ENCODE measurements around the gene HOXC4. TPM values are rescaled to one million over a fixed set of nuclear protein-coding genes. Genes with fewer than 3 reads are reported as not detected.
"Not testable (repeated sequence)": the region's sequence is repeated elsewhere in the genome, so short reads cannot be mapped to it uniquely, and the experiment has no call there.

HOXC4 gene
- total and polyA plus RNA-seq, 5 donors from 2014 or later: 0.09 to 0.32 TPM; not detected in 3

DNA sequence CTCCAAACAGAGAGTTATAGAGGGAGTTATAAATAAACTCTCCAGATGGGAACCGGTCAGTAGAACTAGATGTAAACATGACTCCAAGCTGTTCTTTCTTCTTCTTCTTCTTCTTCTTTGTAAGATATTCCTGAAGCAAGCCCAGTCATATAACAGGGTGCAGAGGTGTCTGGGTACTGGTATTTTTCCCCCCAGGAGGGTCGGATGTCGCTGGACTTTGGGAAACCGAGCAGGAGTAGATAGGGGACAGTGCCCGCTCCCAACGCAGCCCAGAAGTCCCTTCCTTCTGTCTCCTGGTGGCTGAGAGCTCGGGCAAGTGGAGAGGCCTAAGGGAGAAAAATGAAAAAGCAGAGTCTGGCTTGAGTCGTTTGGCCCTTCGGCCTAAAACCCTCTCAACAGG lies 25.5 kb downstream of the HOXC4 start:
- not testable (repeated sequence) for DNase-seq; H3K27ac Mint-ChIP-seq; H3K4me3 ChIP-seq (ENCODE audit: low read depth, low read length); H3K4me1 ChIP-seq (ENCODE audit: control insufficient read depth, insufficient read depth, low read length, poor library complexity, severe bottlenecking); H3K36me3 ChIP-seq (ENCODE audit: control insufficient read depth, insufficient read depth, low read length); H3K36me3 Mint-ChIP-seq; H3K9me3 ChIP-seq (ENCODE audit: control insufficient read depth in 2 of 2, low read length in 2 of 2); H3K27me3 ChIP-seq (ENCODE audit: control insufficient read depth, insufficient read depth, low read length); ATAC-seq (ENCODE audit: low read depth in 2 of 2); H3K27ac ChIP-seq (ENCODE audit: insufficient read depth, low read length, poor library complexity, severe bottlenecking); H3K9me3 Mint-ChIP-seq
- H3K4me1 Mint-ChIP-seq: peaks cover 5 to 32% (median 15%) of the 10 kb centered on the region in 4 donors
- peak overlapping the region in 1 of 4 donors; percentile 2 for H3K4me3 Mint-ChIP-seq
- peaks cover 50% of the 10 kb centered on the region for H3K27me3 Mint-ChIP-seq

DNA sequence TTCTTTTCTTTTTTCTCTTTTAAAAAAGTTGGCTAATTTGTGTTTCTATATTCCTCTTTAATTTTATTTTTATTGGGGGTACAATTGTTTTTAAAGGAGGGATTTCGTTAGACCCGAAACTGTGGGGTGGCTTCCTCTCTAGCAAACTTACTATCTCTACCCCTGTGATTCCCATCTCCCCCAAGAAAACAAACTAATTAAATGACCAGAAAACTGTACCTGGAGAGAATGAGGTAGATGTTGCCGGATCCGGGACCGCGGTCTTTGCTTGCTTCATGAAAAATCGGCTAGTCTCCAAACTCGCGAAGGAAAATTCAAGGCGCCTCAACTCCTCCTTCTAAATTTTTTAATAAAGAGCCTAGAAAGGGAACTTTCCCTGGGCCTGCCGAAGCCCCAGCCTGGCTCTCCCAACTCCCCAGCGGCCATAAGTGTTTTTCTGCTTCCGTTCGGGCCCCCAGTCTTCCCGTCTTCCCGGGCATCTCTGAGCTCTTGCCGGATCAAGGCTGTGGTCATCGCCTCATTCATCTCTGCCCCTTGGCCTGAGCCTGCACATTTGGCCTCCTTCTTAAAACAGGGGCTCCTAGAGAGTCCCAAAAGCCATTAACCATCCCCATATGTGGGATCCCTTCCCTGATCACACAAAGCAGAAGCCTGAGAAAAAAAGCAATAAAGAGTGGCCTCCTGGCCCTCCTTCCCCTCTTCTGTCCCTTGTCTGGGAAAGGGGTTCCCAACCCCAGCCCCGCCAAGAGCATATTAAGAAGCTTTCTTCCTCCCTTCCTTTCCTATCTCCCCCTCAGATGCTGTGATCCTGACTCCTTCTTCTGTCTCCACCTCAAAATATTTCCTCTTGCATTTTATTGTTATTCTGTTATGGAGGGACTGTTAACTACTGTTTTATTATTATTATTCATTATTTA lies 26.6 kb downstream of the HOXC4 start:
- not testable (repeated sequence) for H3K27me3 ChIP-seq (ENCODE audit: control insufficient read depth, insufficient read depth, low read length); ATAC-seq (ENCODE audit: low read depth in 2 of 2); H3K27ac ChIP-seq (ENCODE audit: insufficient read depth, low read length, poor library complexity, severe bottlenecking); H3K36me3 ChIP-seq (ENCODE audit: control insufficient read depth, insufficient read depth, low read length); H3K9me3 Mint-ChIP-seq; H3K4me1 ChIP-seq (ENCODE audit: control insufficient read depth, insufficient read depth, low read length, poor library complexity, severe bottlenecking); H3K9me3 ChIP-seq (ENCODE audit: control insufficient read depth in 2 of 2, low read length in 2 of 2); H3K36me3 Mint-ChIP-seq; DNase-seq; H3K4me3 ChIP-seq (ENCODE audit: low read depth, low read length)
- Mint-ChIP-seq H3K27ac (peak overlapping the region; percentile 92 to 97 (median 93)), H3K4me1 (peaks cover 5 to 32% (median 15%) of the 10 kb centered on the region in 4 donors), H3K4me3 (peak overlapping the region in 3 of 4 donors; percentile 0 to 83 (median 38)), H3K27me3 (peaks cover 54% of the 10 kb centered on the region)

DNA sequence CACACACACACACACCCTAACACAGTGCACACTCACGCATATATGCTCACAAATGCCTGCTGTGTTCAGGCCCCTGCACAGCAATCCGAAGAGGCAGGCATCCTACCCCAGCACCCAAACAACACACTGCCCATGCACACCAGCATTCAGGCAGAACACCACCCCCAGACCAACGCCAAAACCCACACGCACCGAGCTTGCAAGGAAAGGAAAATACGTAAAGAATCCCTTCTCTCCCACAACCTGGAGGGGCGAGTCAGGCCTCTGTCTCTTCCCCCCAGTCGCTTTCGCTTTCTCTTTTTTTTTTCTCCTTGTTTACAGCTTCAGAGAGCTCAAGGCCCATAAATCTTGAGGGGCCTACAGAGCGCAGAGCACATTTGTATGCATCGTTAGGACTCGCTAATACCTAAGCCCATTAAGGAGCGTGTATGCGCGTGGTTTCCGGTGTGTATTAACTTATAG lies 27.4 kb downstream of the HOXC4 start:
- H3K4me1 ChIP-seq (ENCODE audit: control insufficient read depth, insufficient read depth, low read length, poor library complexity, severe bottlenecking); H3K27ac ChIP-seq (ENCODE audit: insufficient read depth, low read length, poor library complexity, severe bottlenecking); H3K36me3 Mint-ChIP-seq; H3K27me3 ChIP-seq (ENCODE audit: control insufficient read depth, insufficient read depth, low read length); H3K36me3 ChIP-seq (ENCODE audit: control insufficient read depth, insufficient read depth, low read length); ATAC-seq (ENCODE audit: low read depth in 2 of 2); H3K4me3 ChIP-seq (ENCODE audit: low read depth, low read length); H3K9me3 ChIP-seq (ENCODE audit: control insufficient read depth in 2 of 2, low read length in 2 of 2); H3K9me3 Mint-ChIP-seq: not testable (repeated sequence)
- Mint-ChIP-seq H3K27ac (peak overlapping the region; percentile 92 to 97 (median 93)), H3K27me3 (peaks cover 56% of the 10 kb centered on the region), H3K4me1 (peaks cover 5 to 32% (median 15%) of the 10 kb centered on the region in 4 donors), H3K4me3 (peak overlapping the region; percentile 82 to 90 (median 83))
- DNase-seq: peak in 2 of 3 donors; percentile 27 to 40

DNA sequence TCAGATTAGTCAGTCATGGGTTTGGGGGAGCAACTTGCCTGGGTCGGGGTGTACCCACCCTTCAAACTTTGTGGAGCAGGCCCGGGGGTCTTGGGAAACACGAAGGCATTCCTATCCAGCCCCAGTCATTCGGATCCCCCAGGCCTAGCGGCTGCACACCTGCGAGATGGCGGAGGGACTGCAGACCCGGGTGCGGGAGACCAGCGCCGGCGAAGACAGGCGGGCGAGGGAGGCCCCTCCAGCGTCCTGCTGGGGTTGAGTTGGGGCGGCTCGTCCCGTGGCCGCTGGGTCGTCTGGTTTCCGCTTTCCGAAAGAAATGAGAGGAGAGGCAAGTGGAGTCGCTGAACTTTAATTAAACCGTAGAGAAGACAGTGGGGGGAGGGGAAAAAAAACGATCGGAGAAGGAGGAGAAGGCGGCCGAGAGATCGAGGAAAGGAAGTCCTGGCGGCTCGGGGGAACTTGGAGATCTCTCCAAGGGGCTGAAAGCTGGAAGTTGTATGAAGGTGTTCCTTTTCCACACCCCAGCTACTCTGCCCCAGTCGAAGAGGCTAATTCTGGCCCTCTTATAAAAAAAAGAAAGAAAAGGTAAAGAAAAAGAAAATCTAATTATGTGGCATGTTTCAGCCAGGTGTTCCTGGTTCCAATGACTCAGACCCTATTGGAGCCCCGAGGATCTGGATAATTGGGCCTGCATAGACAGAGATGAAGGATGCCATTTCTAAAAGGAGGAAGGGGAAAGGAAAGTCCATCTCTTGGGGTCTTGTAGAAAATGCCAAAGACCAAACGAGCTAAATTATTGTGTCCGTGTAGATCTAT lies 28.2 kb downstream of the HOXC4 start:
- not testable (repeated sequence) for H3K9me3 ChIP-seq (ENCODE audit: control insufficient read depth in 2 of 2, low read length in 2 of 2); H3K27ac ChIP-seq (ENCODE audit: insufficient read depth, low read length, poor library complexity, severe bottlenecking); H3K9me3 Mint-ChIP-seq; H3K36me3 Mint-ChIP-seq; ATAC-seq (ENCODE audit: low read depth in 2 of 2); H3K36me3 ChIP-seq (ENCODE audit: control insufficient read depth, insufficient read depth, low read length); H3K27me3 ChIP-seq (ENCODE audit: control insufficient read depth, insufficient read depth, low read length); H3K4me1 ChIP-seq (ENCODE audit: control insufficient read depth, insufficient read depth, low read length, poor library complexity, severe bottlenecking)
- Mint-ChIP-seq H3K27ac (peak overlapping the region; percentile 92 to 97 (median 93)), H3K4me1 (peaks cover 5 to 32% (median 15%) of the 10 kb centered on the region in 4 donors), H3K4me3 (peak overlapping the region; percentile 82 to 90 (median 83)), H3K27me3 (peaks cover 63% of the 10 kb centered on the region)
- peak overlapping the region; percentile 53 for H3K4me3 ChIP-seq (ENCODE audit: low read depth, low read length)
- peak in 2 of 3 donors; percentile 19 to 45 for DNase-seq

DNA sequence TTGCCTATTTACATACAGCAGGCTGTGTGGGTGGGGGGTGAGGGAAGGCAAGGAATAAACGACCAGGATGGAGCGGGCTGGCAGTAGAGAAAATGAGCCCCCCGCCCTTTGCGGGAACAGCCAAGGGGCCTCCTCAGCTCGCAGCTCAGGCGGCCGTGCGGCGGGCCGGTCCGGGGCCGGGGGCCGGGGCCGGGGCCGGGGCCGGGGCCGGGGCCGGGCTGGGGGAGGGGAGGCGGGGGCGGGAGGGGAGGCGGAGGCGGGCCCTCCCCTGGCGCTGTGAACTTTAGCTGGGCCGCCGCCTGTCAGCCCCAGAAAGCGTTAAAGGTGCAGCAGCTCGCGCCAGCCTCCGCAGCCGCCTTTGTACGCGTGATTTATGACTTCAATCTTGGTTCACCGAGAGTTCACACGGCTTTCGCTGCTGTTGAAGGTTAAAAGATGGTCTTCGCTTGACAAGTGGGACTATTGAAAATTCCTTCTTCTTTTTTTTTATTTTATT lies 28.8 kb downstream of the HOXC4 start:
- no peak overlapping the region for H3K27ac ChIP-seq (ENCODE audit: insufficient read depth, low read length, poor library complexity, severe bottlenecking)
- DNase-seq: peak; percentile 9 to 56 (median 23)

DNA sequence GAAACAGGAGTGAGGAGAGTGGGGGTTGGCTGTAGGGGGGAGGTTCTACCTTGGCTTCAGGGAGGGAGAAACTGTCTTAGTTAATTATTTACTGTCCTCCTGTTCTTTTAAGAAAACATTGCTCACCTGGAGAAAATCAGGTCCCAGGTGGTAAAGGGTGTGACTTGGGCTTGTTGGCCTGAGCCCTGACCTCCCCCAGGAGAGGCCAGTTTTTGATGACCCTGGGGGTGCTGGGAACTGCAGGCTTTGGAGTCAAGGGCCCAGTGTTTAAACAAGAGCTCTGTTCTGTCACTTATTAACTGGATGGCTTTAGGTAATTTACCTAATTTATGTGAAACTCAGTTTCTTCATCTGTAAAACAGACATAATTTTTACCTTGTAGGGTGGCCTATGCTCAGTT lies 34.4 kb downstream of the HOXC4 start:
- not testable (repeated sequence) for H3K27ac Mint-ChIP-seq; H3K4me3 ChIP-seq (ENCODE audit: low read depth, low read length); DNase-seq; H3K9me3 ChIP-seq (ENCODE audit: control insufficient read depth in 2 of 2, low read length in 2 of 2); ATAC-seq (ENCODE audit: low read depth in 2 of 2); H3K36me3 Mint-ChIP-seq; H3K27ac ChIP-seq (ENCODE audit: insufficient read depth, low read length, poor library complexity, severe bottlenecking); H3K36me3 ChIP-seq (ENCODE audit: control insufficient read depth, insufficient read depth, low read length); H3K27me3 ChIP-seq (ENCODE audit: control insufficient read depth, insufficient read depth, low read length); H3K9me3 Mint-ChIP-seq; H3K4me3 Mint-ChIP-seq; H3K4me1 ChIP-seq (ENCODE audit: control insufficient read depth, insufficient read depth, low read length, poor library complexity, severe bottlenecking)
- Mint-ChIP-seq H3K4me1 (peaks cover 0 to 20% (median 1%) of the 10 kb centered on the region in 4 donors), H3K27me3 (peaks cover 81% of the 10 kb centered on the region)

More for the DNA sequence above, 28.8 kb downstream of the HOXC4 start:
- H3K4me1 Mint-ChIP-seq: peaks cover 5 to 32% (median 15%) of the 10 kb centered on the region in 4 donors
- Histone ChIP-seq H3K9me3 (ENCODE audit: control insufficient read depth in 2 of 2, low read length in 2 of 2) (no peaks in the 10 kb centered on the region), H3K4me1 (ENCODE audit: control insufficient read depth, insufficient read depth, low read length, poor library complexity, severe bottlenecking) (peaks cover 10% of the 10 kb centered on the region), H3K27me3 (ENCODE audit: control insufficient read depth, insufficient read depth, low read length) (no peaks in the 10 kb centered on the region), H3K36me3 (ENCODE audit: control insufficient read depth, insufficient read depth, low read length) (no peaks in the 10 kb centered on the region), H3K4me3 (ENCODE audit: low read depth, low read length) (peak overlapping the region; percentile 53)
- H3K27me3 Mint-ChIP-seq: peaks cover 69% of the 10 kb centered on the region
- H3K4me3 Mint-ChIP-seq: peak overlapping the region; percentile 82 to 90 (median 83)
- peaks cover 0 to 5% (median 0%) of the 10 kb centered on the region in 7 donors for H3K9me3 Mint-ChIP-seq
- H3K27ac Mint-ChIP-seq: peak overlapping the region in 2 of 3 donors; percentile 81 to 97
- ATAC-seq (ENCODE audit: low read depth in 2 of 2): no peak
- H3K36me3 Mint-ChIP-seq: peaks cover 4% of the 10 kb centered on the region

DNA sequence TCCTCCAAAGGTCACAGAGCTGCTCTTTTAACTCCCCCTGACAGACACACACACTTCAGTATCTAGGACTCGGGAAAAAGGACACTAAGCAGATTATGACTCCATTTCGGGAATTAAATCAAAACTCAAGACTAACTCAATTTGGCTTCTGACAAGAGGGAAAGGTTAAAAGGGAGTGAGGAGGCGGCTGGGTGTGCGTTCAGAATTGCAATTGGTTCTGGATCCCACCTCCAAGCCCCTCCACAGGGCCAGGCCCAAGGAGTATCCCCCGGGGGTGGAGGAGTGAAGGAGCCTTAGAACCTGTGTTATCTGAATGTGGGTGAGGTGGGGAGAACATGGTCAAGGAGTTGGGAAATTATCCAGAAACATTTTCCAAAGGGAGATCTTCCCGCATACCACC lies 35.8 kb downstream of the HOXC4 start:
- ATAC-seq (ENCODE audit: low read depth in 2 of 2); H3K36me3 ChIP-seq (ENCODE audit: control insufficient read depth, insufficient read depth, low read length); H3K9me3 ChIP-seq (ENCODE audit: control insufficient read depth in 2 of 2, low read length in 2 of 2); H3K36me3 Mint-ChIP-seq; H3K9me3 Mint-ChIP-seq; H3K27ac Mint-ChIP-seq; H3K4me3 ChIP-seq (ENCODE audit: low read depth, low read length); DNase-seq; H3K27me3 ChIP-seq (ENCODE audit: control insufficient read depth, insufficient read depth, low read length); H3K27ac ChIP-seq (ENCODE audit: insufficient read depth, low read length, poor library complexity, severe bottlenecking); H3K4me1 ChIP-seq (ENCODE audit: control insufficient read depth, insufficient read depth, low read length, poor library complexity, severe bottlenecking): not testable (repeated sequence)
- Mint-ChIP-seq H3K4me1 (peaks cover 0 to 12% (median 0%) of the 10 kb centered on the region in 4 donors), H3K4me3 (peak overlapping the region in 1 of 4 donors; percentile 24), H3K27me3 (peaks cover 71% of the 10 kb centered on the region)
